IMR-90 (cell line): ENCODE measurements around the gene LRRC42. TPM values are rescaled to one million over a fixed set of nuclear protein-coding genes. Genes with fewer than 3 reads are reported as not detected.

Experiments
- ATAC-seq: fragments of 200-7000 bp; cut with Tn5 transposase; 2 replicates; pipeline ENCODE4 v1.9.1; 2020; ENCODE audit warnings: low read depth, mild to moderate bottlenecking, moderate library complexity
- BruUV-seq: library from RNA; stranded (reverse); fragments of 400-500 nt; replicated peaks from 2 replicates; lab custom pipeline; 2021; lab: Mats Ljungman, UMichigan
- CTCF ChIA-PET: fragments of 300-600 bp; formaldehyde crosslinking; extraction: SDS; loops from one replicate; lab custom pipeline; 2021; ENCODE audit warnings: antibody characterized with exemption; lab: Yijun Ruan, JAX
- POLR2A ChIA-PET: fragments of 300-600 bp; sonication (Branson Sonifier 250); formaldehyde crosslinking; loops from one replicate; lab custom pipeline; 2022; ENCODE audit warnings: antibody characterized with exemption; ENCODE audit not compliant: unreplicated experiment; lab: Charles Lee
- DNase-seq: peaks from one replicate; pipeline ENCODE4 v3.0.0; 2013
- H2AFZ ChIP-seq: replicated peaks from 2 replicates; pipeline ENCODE3; 2013; ENCODE audit warnings: low read length, mild to moderate bottlenecking; ENCODE audit not compliant: poor library complexity
- H2AK5ac ChIP-seq: 2 replicates; pipeline ENCODE4 v1.6.1; 2013; ENCODE audit warnings: low read depth, low read length, inconsistent platforms
- H2AK9ac ChIP-seq: replicated peaks from 2 replicates; pipeline ENCODE3; 2013; ENCODE audit warnings: mild to moderate bottlenecking, low read depth, low read length, moderate library complexity; ENCODE audit not compliant: poor library complexity
- H2BK120ac ChIP-seq: 2 replicates; pipeline ENCODE4 v1.6.1; 2013; ENCODE audit warnings: low read depth, low read length, inconsistent platforms
- H2BK15ac ChIP-seq: 3 replicates; pipeline ENCODE4 v1.6.1; 2013; ENCODE audit warnings: low read depth, low read length, inconsistent platforms
- H2BK20ac ChIP-seq: 2 replicates; pipeline ENCODE4 v1.6.1; 2013; ENCODE audit warnings: low read depth, mild to moderate bottlenecking, inconsistent platforms, low read length, moderate library complexity
- H2BK5ac ChIP-seq: 2 replicates; pipeline ENCODE4 v1.6.1; 2013; ENCODE audit warnings: mild to moderate bottlenecking, low read depth, low read length, inconsistent platforms; ENCODE audit not compliant: poor library complexity, severe bottlenecking
- H3K14ac ChIP-seq: replicated peaks from 2 replicates; pipeline ENCODE4 v1.6.1; 2013; ENCODE audit warnings: low read depth, low read length, inconsistent platforms
- H3K18ac ChIP-seq: 2 replicates; pipeline ENCODE4 v1.6.1; 2013; ENCODE audit warnings: low read depth, low read length, control low read depth
- H3K23ac ChIP-seq: 2 replicates; pipeline ENCODE4 v1.6.1; 2013; ENCODE audit warnings: low read depth, low read length, inconsistent platforms
- H3K27ac ChIP-seq: 2 replicates; pipeline ENCODE4 v1.5.1; 2013; ENCODE audit warnings: mild to moderate bottlenecking, control low read depth, low read length; ENCODE audit not compliant: insufficient read depth
- H3K27me3 ChIP-seq: 2 replicates; pipeline ENCODE4 v1.6.1; 2013; ENCODE audit warnings: low read length; ENCODE audit not compliant: control insufficient read depth, insufficient read depth
- H3K36me3 ChIP-seq: 2 replicates; pipeline ENCODE4 v1.6.1; 2013; ENCODE audit warnings: low read length, mixed read lengths; ENCODE audit not compliant: control insufficient read depth, insufficient read depth
- H3K4ac ChIP-seq: 2 replicates; pipeline ENCODE4 v1.6.1; 2013; ENCODE audit warnings: low read depth, low read length, inconsistent platforms
- H3K4me1 ChIP-seq: 2 replicates; pipeline ENCODE4 v1.6.1; 2013; ENCODE audit warnings: low read length, mixed read lengths; ENCODE audit not compliant: control insufficient read depth, insufficient read depth
- H3K4me2 ChIP-seq: 2 replicates; pipeline ENCODE4 v1.6.1; 2013; ENCODE audit warnings: low read depth, mild to moderate bottlenecking, control low read depth, low read length, moderate library complexity
- H3K4me3 ChIP-seq: 2 replicates; pipeline ENCODE4 v1.5.1; 2013; ENCODE audit warnings: low read depth, mild to moderate bottlenecking, control low read depth, low read length, moderate library complexity; ENCODE audit not compliant: insufficient read depth
- H3K56ac ChIP-seq: 2 replicates; pipeline ENCODE4 v1.6.1; 2013; ENCODE audit warnings: low read length, inconsistent platforms; ENCODE audit not compliant: insufficient read depth; ENCODE audit errors: extremely low read depth
- H3K79me1 ChIP-seq, 2 experiments: 2 replicates each; pipeline ENCODE4 v1.6.1; 2013; ENCODE audit warnings: low read length in 2 of 2, inconsistent platforms in 1 of 2, low read depth in 1 of 2
- H3K9ac ChIP-seq: 2 replicates; pipeline ENCODE4 v1.6.1; 2013; ENCODE audit warnings: low read depth, low read length, control low read depth
- H3K9me1 ChIP-seq: 2 replicates; pipeline ENCODE4 v1.6.1; 2013; ENCODE audit warnings: low read length, inconsistent platforms; ENCODE audit not compliant: insufficient read depth
- H3K9me3 ChIP-seq: 2 replicates; pipeline ENCODE4 v1.6.1; 2013; ENCODE audit warnings: low read length; ENCODE audit not compliant: control insufficient read depth, insufficient read depth
- H4K20me1 ChIP-seq: 2 replicates; pipeline ENCODE4 v1.6.1; 2013; ENCODE audit warnings: low read length, inconsistent platforms; ENCODE audit not compliant: insufficient read depth
- H4K5ac ChIP-seq: 2 replicates; pipeline ENCODE4 v1.6.1; 2013; ENCODE audit warnings: mild to moderate bottlenecking, low read depth, low read length, control low read depth
- H4K8ac ChIP-seq, 2 experiments: 2 replicates each; pipeline ENCODE4 v1.6.1; 2013; ENCODE audit warnings: low read depth in 2 of 2, low read length in 2 of 2, control low read depth in 1 of 2, inconsistent platforms in 1 of 2
- H4K91ac ChIP-seq: 2 replicates; pipeline ENCODE4 v1.6.1; 2013; ENCODE audit warnings: low read depth, low read length, inconsistent platforms; ENCODE audit not compliant: insufficient read depth
- BHLHE40 ChIP-seq: fragments of 150-350 bp; IDR thresholded peaks from 2 replicates; pipeline ENCODE4 v1.6.1; 2016; ENCODE audit warnings: mild to moderate bottlenecking, low read depth, low read length
- CEBPB ChIP-seq: IDR thresholded peaks from 2 replicates; pipeline ENCODE4 v1.6.1; 2012; ENCODE audit warnings: low read depth, low read length, improper control_type of control experiment
- CHD1 ChIP-seq: IDR thresholded peaks from 2 replicates; pipeline ENCODE4 v1.6.1; 2012; ENCODE audit warnings: low read depth, low read length, improper control_type of control experiment
- FOS ChIP-seq: fragments of 150-350 bp; IDR thresholded peaks from 2 replicates; pipeline ENCODE4 v1.6.1; 2016; ENCODE audit warnings: low read depth, low read length
- MAFK ChIP-seq: IDR thresholded peaks from 2 replicates; pipeline ENCODE4 v1.6.1; 2012; ENCODE audit warnings: low read depth, low read length, improper control_type of control experiment
- MAZ ChIP-seq: IDR thresholded peaks from 2 replicates; pipeline ENCODE4 v1.6.1; 2012; ENCODE audit warnings: low read depth, mild to moderate bottlenecking, low read length, improper control_type of control experiment, moderate library complexity, borderline replicate concordance
- MXI1 ChIP-seq: IDR thresholded peaks from 2 replicates; pipeline ENCODE4 v1.6.1; 2012; ENCODE audit warnings: low read depth, mild to moderate bottlenecking, low read length, moderate library complexity, borderline replicate concordance
- NFE2L2 ChIP-seq: fragments of 150-350 bp; IDR thresholded peaks from 2 replicates; pipeline ENCODE4 v1.6.1; 2016; ENCODE audit warnings: low read depth, mild to moderate bottlenecking, low read length
- POLR2A ChIP-seq: IDR thresholded peaks from 2 replicates; pipeline ENCODE4 v1.6.1; 2012; ENCODE audit warnings: mild to moderate bottlenecking, low read depth, low read length
- RAD21 ChIP-seq: IDR thresholded peaks from 2 replicates; pipeline ENCODE4 v1.6.1; 2012; ENCODE audit warnings: low read length, improper control_type of control experiment
- RCOR1 ChIP-seq: IDR thresholded peaks from 2 replicates; pipeline ENCODE4 v1.6.1; 2012; ENCODE audit warnings: mild to moderate bottlenecking, low read length, improper control_type of control experiment; ENCODE audit not compliant: insufficient replicate concordance
- SMC3 ChIP-seq: fragments of 150-350 bp; IDR thresholded peaks from 2 replicates; pipeline ENCODE4 v1.6.1; 2016; ENCODE audit warnings: low read depth, mild to moderate bottlenecking, antibody characterized with exemption, low read length, moderate library complexity
- WGBS, 2 experiments: methylation state at CpG; one replicate each; pipeline versions ENCODE4 v1.1.5 to v1.1.7; 2013; ENCODE audit warnings: missing lambda C conversion rate in 2 of 2; ENCODE audit not compliant: insufficient read length in 1 of 2; ENCODE audit errors: extremely low coverage in 2 of 2; 5-methylcytosine and 5-hydroxymethylcytosine counted together
- dilution Hi-C: fragments of 300-500 bp; cut with HindIII; formaldehyde crosslinking; loops from one replicate; pipeline ENCODE4 v1.14.3; 2018; ENCODE audit warnings: low sequenced_read_pairs; ENCODE audit not compliant: unreplicated experiment
- in situ Hi-C: fragments of 300-500 bp; cut with MboI; formaldehyde crosslinking; loops from 3 replicates; pipeline ENCODE4 v1.14.3; 2019; ENCODE audit warnings: low sequenced_read_pairs, inconsistent platforms, mixed read lengths
- intact Hi-C: fragments of 100-400 bp; cut with micrococcal nuclease; formaldehyde crosslinking; loops from 2 replicates; pipeline ENCODE4 v1.10.0; 2022
- polyA plus RNA-seq, 3 experiments: library from polyadenylated mRNA; depleted of rRNA; stranded (reverse); fragments of >200 nt; gene quantifications; 2 replicates each; pipeline ENCODE4 v1.2.3, GENCODE V29; 2012; ENCODE audit warnings: low replicate concordance in 1 of 3
- total RNA-seq: library from RNA; depleted of rRNA; stranded (reverse); fragments of >200 nt; gene quantifications from 2 replicates; pipeline ENCODE4 v1.2.3, GENCODE V29; 2012
- TF ChIP-seq, protein P1 (sequence below): conservative IDR thresholded peaks from 2 replicates; pipeline ENCODE4 v1.5.1; 2012; ENCODE audit warnings: mild to moderate bottlenecking, low read depth, low read length, improper control_type of control experiment
- TF ChIP-seq, protein P2 (sequence below): fragments of 150-350 bp; IDR thresholded peaks from 2 replicates; pipeline ENCODE4 v1.6.1; 2017; ENCODE audit warnings: mild to moderate bottlenecking, antibody characterized with exemption, low read length, low read depth
- TF ChIP-seq, protein P3 (sequence below): fragments of 150-350 bp; IDR thresholded peaks from 2 replicates; pipeline ENCODE4 v1.6.1; 2016; ENCODE audit warnings: low read depth, mild to moderate bottlenecking, low read length, moderate library complexity, borderline replicate concordance

LRRC42 gene
- total and polyA plus RNA-seq, 2 of the 4 experiments (the other 2 are of a cell fraction): 39.9 to 47.5 TPM

DNA sequence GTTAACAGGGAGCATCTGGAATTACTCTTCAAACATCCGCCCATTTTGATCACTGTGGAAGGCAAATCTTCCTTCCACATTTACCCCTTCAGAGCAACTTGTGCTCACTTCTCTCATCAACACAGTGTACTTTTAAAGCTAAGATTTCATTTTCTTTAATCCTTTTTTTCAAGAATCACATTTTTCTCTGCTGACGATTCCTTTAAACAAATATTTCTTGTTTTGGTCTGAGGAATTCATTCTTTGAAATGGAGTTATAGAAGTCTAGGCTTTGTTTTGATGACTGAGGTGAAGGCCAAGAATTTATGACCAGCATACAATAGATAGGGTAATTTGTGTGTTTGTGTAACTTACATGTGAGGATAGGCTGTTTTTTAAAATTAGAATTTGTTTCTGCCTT is 25.6 kb downstream of the LRRC42 start:
- in situ Hi-C loops (no loop called here), dilution Hi-C loops (no loop called here), intact Hi-C loops (loop anchor here (1.0 kb wide), 1 partner anchor 11 kb away; no protein-coding TSS in a partner anchor)
- WGBS, 2 experiments: 80% methylated on average over 1 of the region's 2 CpGs; no CpG with 5 or more reads in 1 of the 2 experiments
- peak overlapping the region in 1 of 2 experiments; percentile 87; a peak in 2 of 4 replicates for H4K8ac ChIP-seq
- ATAC-seq: peak; percentile 84
- peak overlapping the region; percentile 72 for H2BK5ac ChIP-seq
- peaks cover 11% of the 10 kb centered on the region for H3K4me1 ChIP-seq
- H3K79me1 ChIP-seq: no peaks in the 10 kb centered on the region
- peak overlapping the region; percentile 64 for H3K14ac ChIP-seq
- H4K91ac ChIP-seq: peak overlapping the region; percentile 67
- H2AK5ac ChIP-seq: peak overlapping the region; percentile 95
- H3K4me3 ChIP-seq: no peak overlapping the region
- H3K23ac ChIP-seq: peak overlapping the region; percentile 81
- H3K9me1 ChIP-seq: peaks cover 5% of the 10 kb centered on the region; the same call in 1 of the 2 replicates
- H2BK120ac ChIP-seq: peak overlapping the region; percentile 78
- BruUV-seq: no TSS peak
- POLR2A ChIA-PET: no interaction called here
- H3K9me3 ChIP-seq: no peaks in the 10 kb centered on the region
- H2AK9ac ChIP-seq: no peak overlapping the region
- peaks cover 14% of the 10 kb centered on the region for H3K36me3 ChIP-seq
- H2BK15ac ChIP-seq: peak overlapping the region; percentile 12; the same call in 1 of the 3 replicates
- no peaks in the 10 kb centered on the region for H3K27me3 ChIP-seq
- DNase-seq: peak; percentile 78
- peak overlapping the region; percentile 65 for H2BK20ac ChIP-seq
- H4K5ac ChIP-seq: peak overlapping the region; percentile 51
- peak overlapping the region; percentile 86; the same call in 1 of the 2 replicates for H3K27ac ChIP-seq
- no peak overlapping the region for H2AFZ ChIP-seq
- H3K4ac ChIP-seq: peak overlapping the region; percentile 92
- H3K4me2 ChIP-seq: peak overlapping the region; percentile 65
- peaks cover 7% of the 10 kb centered on the region for H4K20me1 ChIP-seq
- CTCF ChIA-PET: no interaction called here
- TF ChIP-seq, protein P1, sequence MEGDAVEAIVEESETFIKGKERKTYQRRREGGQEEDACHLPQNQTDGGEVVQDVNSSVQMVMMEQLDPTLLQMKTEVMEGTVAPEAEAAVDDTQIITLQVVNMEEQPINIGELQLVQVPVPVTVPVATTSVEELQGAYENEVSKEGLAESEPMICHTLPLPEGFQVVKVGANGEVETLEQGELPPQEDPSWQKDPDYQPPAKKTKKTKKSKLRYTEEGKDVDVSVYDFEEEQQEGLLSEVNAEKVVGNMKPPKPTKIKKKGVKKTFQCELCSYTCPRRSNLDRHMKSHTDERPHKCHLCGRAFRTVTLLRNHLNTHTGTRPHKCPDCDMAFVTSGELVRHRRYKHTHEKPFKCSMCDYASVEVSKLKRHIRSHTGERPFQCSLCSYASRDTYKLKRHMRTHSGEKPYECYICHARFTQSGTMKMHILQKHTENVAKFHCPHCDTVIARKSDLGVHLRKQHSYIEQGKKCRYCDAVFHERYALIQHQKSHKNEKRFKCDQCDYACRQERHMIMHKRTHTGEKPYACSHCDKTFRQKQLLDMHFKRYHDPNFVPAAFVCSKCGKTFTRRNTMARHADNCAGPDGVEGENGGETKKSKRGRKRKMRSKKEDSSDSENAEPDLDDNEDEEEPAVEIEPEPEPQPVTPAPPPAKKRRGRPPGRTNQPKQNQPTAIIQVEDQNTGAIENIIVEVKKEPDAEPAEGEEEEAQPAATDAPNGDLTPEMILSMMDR: no peak
- TF ChIP-seq FOS: no peak
- TF ChIP-seq MAFK: no peak
- TF ChIP-seq CEBPB: no peak
- TF ChIP-seq SMC3: no peak
- TF ChIP-seq, protein P2, sequence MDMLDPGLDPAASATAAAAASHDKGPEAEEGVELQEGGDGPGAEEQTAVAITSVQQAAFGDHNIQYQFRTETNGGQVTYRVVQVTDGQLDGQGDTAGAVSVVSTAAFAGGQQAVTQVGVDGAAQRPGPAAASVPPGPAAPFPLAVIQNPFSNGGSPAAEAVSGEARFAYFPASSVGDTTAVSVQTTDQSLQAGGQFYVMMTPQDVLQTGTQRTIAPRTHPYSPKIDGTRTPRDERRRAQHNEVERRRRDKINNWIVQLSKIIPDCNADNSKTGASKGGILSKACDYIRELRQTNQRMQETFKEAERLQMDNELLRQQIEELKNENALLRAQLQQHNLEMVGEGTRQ: no peak
- TF ChIP-seq, protein P3, sequence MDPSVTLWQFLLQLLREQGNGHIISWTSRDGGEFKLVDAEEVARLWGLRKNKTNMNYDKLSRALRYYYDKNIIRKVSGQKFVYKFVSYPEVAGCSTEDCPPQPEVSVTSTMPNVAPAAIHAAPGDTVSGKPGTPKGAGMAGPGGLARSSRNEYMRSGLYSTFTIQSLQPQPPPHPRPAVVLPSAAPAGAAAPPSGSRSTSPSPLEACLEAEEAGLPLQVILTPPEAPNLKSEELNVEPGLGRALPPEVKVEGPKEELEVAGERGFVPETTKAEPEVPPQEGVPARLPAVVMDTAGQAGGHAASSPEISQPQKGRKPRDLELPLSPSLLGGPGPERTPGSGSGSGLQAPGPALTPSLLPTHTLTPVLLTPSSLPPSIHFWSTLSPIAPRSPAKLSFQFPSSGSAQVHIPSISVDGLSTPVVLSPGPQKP: no peak
- TF ChIP-seq NFE2L2: no peak
- no peak for TF ChIP-seq POLR2A
- TF ChIP-seq CHD1: no peak
- no peak for TF ChIP-seq MAZ
- TF ChIP-seq RAD21: no peak
- no peak for TF ChIP-seq MXI1
- TF ChIP-seq RCOR1: no peak
- no peak for TF ChIP-seq BHLHE40
- H3K9ac ChIP-seq: no peak overlapping the region
- H3K18ac ChIP-seq: peak overlapping the region; percentile 30; the same call in 1 of the 2 replicates
- H3K56ac ChIP-seq: no peak overlapping the region
